Psoas muscle (tissue), 8 donors: ENCODE measurements around the gene SMURF2. TPM values are rescaled to one million over a fixed set of nuclear protein-coding genes. Genes with fewer than 3 reads are reported as not detected.

Source experiments
- ATAC-seq, 4 donors: fragments of 200-7000 bp; cut with Tn5 transposase; one replicate each; pipeline ENCODE4 v1.9.1; 2020; ENCODE audit warnings: moderate library complexity in 3 of 4, mild to moderate bottlenecking in 2 of 4
- DNase-seq, 2 donors: peaks; one replicate each; pipeline ENCODE4 v3.0.0-alpha.2; 2020
- H3K27ac ChIP-seq: fragments of 200-600 bp; one replicate; pipeline ENCODE4 v1.8.0; 2022
- H3K27me3 ChIP-seq, 3 donors: fragments of 200-600 bp in 1 of 3; one replicate each; pipeline versions ENCODE4 v1.6.1 to v1.8.0; 2013 to 2022; ENCODE audit warnings: low read length in 2 of 3, mild to moderate bottlenecking in 2 of 3, moderate library complexity in 1 of 3; ENCODE audit not compliant: insufficient read depth in 3 of 3
- H3K36me3 ChIP-seq, 2 donors: fragments of 200-600 bp in 1 of 2; one replicate each; pipeline versions ENCODE4 v1.6.1 to v1.8.0; 2013 to 2022; ENCODE audit warnings: low read depth in 1 of 2, mild to moderate bottlenecking in 1 of 2, moderate library complexity in 1 of 2; ENCODE audit not compliant: insufficient read depth in 1 of 2
- H3K4me1 ChIP-seq: fragments of 200-600 bp; one replicate; pipeline ENCODE4 v1.8.0; 2022
- H3K4me3 ChIP-seq: fragments of 200-600 bp; one replicate; pipeline ENCODE4 v1.8.0; 2022; ENCODE audit warnings: mild to moderate bottlenecking
- H3K9me3 ChIP-seq: fragments of 200-600 bp; one replicate; pipeline ENCODE4 v1.8.0; 2022
- WGBS, 3 donors: extraction: QIAGEN DNeasy Blood & Tissue Kit; methylation state at CpG; one replicate each; pipeline versions ENCODE4 v1.1.6 to v1.1.7; 2013; 5-methylcytosine and 5-hydroxymethylcytosine counted together
- intact Hi-C, 2 donors: fragments of 100-400 bp; cut with DNase I; formaldehyde crosslinking; loops; one replicate each; pipeline versions ENCODE4 v1.11.0 to v1.14.2; 2022
- polyA plus RNA-seq, 3 donors: library from polyadenylated mRNA; stranded (reverse); fragments of 200-250 nt; gene quantifications; one replicate each; pipeline ENCODE4 v1.2.3, GENCODE V29; 2013
- total RNA-seq, 4 donors: library from RNA; stranded (reverse); fragmentation: NEBNext Ultra II Directional in 2 of 4; extraction: Animal tissue kit (Norgen Biotek cat#: 25700) in 2 of 4; gene quantifications; one replicate each; pipeline versions ENCODE4 v1.2.1 to v1.2.4, GENCODE V29; 2021 to 2023
- TF ChIP-seq, protein P1 (sequence below): fragments of 200-600 bp; IDR thresholded peaks from one replicate; pipeline ENCODE4 v1.8.0; 2022; ENCODE audit warnings: antibody characterized with exemption
- donor health status: healthy with polysubstance abuse.
- donor health status: DM: no; HTN: no; CAD: no; lungs with moderate emphysema.
- donor health status: Bipolar disorder and iron deficiency.
- donor health status: healthy.
- donor health status: DM: yes; HTN: yes; CAD: no.
- donor health status: DM: no; HTN: no; CAD: no.
- donor health status: DM: no; HTN: no; CAD: no.
- donor health status: DM: yes; HTN: yes; CAD: no.

The SMURF2 gene
- total and polyA plus RNA-seq, 7 donors: 4.3 to 12.0 (median 8.3) TPM

- no peak for ATAC-seq
- Histone ChIP-seq H3K27ac (no peak overlapping the region), H3K27me3 (no peaks in the 10 kb centered on the region), H3K9me3 (no peaks in the 10 kb centered on the region), H3K4me3 (no peak overlapping the region), H3K36me3 (no peaks in the 10 kb centered on the region), H3K4me1 (no peaks in the 10 kb centered on the region)
- DNase-seq: no peak
- TF ChIP-seq, protein P1, sequence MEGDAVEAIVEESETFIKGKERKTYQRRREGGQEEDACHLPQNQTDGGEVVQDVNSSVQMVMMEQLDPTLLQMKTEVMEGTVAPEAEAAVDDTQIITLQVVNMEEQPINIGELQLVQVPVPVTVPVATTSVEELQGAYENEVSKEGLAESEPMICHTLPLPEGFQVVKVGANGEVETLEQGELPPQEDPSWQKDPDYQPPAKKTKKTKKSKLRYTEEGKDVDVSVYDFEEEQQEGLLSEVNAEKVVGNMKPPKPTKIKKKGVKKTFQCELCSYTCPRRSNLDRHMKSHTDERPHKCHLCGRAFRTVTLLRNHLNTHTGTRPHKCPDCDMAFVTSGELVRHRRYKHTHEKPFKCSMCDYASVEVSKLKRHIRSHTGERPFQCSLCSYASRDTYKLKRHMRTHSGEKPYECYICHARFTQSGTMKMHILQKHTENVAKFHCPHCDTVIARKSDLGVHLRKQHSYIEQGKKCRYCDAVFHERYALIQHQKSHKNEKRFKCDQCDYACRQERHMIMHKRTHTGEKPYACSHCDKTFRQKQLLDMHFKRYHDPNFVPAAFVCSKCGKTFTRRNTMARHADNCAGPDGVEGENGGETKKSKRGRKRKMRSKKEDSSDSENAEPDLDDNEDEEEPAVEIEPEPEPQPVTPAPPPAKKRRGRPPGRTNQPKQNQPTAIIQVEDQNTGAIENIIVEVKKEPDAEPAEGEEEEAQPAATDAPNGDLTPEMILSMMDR: no peak
- 88% methylated on average over 6 of the region's 6 CpGs for WGBS, 3 donors
- intact Hi-C loops: loop anchor here in 1 of 2 donors (10.0 kb wide), 2 partner anchors 119 to 349 kb away; no protein-coding TSS in a partner anchor
These were observed 8.7 kb downstream of the SMURF2 start for GRCh38 chr17:64653325-64653984.

GRCh38 chr17:64651889-64652288 lies 10.2 kb downstream of the SMURF2 start:
- Histone ChIP-seq H3K4me3 (no peak overlapping the region), H3K9me3 (no peaks in the 10 kb centered on the region), H3K36me3 (peaks cover 0 to under 1% of the 10 kb centered on the region in 2 donors), H3K4me1 (no peaks in the 10 kb centered on the region), H3K27me3 (no peaks in the 10 kb centered on the region), H3K27ac (no peak overlapping the region)
- ATAC-seq (no peak), DNase-seq (no peak)
- intact Hi-C loops: loop anchor here in 1 of 2 donors (10.0 kb wide), 2 partner anchors 117 to 347 kb away; no protein-coding TSS in a partner anchor
- 82 to 86% (median 82%) methylated on average over 3 of the region's 3 CpGs for WGBS, 3 donors
- TF ChIP-seq, protein P1: no peak

DNA sequence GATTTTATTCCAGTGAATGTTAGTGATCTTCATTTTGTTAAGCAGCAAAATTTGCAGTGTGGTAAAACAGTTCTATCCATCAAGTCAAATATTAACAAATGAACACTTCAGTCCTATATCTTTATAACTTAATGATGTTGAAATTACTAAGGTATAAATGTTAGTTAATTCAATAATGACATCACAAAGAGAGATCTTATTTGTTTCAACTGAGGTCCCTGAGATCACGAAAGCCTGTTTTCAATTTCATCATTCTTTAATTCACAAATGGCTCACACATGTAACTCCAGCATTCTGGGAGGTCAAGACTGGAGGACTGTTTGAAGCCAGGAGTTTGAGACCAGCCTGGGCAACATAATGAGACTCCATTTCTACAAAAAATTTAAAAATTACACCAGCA lies 13.9 kb downstream of the SMURF2 start:
- no peak overlapping the region for H3K4me3 ChIP-seq

DNA sequence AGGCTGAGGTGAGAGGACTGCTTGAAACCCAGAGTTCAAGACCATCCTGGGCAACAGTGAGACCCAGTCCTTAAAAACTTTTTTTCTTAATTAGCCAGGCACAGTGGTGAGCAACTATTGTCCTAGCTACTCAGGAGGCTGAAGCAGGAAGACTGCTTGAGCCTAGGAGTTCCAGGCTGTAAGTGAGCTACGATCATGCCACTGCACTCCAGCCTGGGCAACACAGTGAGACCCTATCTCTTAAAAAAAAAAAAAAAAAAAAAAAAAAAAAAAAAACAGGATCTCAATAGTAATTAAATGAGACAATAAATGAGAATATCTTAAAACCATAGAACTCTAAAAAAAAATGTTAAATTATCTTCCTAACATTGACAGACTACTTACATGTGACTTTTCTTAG lies 14.3 kb downstream of the SMURF2 start:
- Histone ChIP-seq H3K4me1 (no peaks in the 10 kb centered on the region), H3K27me3 (no peaks in the 10 kb centered on the region), H3K4me3 (no peak overlapping the region), H3K9me3 (no peaks in the 10 kb centered on the region), H3K27ac (no peak overlapping the region), H3K36me3 (peaks cover 0 to 3% of the 10 kb centered on the region in 2 donors)
- intact Hi-C loops: loop anchor here in 1 of 2 donors (5.0 to 10.0 kb wide), 2 partner anchors 53 to 226 kb away; no protein-coding TSS in a partner anchor
- DNase-seq: no peak
- no peak for ATAC-seq
- TF ChIP-seq, protein P1: no peak
- WGBS, 3 donors: 93 to 100% (median 95%) methylated on average over 1 of the region's 1 CpG

More for the DNA sequence above, 13.9 kb downstream of the SMURF2 start:
- Histone ChIP-seq H3K27me3 (no peaks in the 10 kb centered on the region), H3K4me1 (no peaks in the 10 kb centered on the region), H3K9me3 (no peaks in the 10 kb centered on the region), H3K36me3 (peaks cover 0 to 3% of the 10 kb centered on the region in 2 donors), H3K27ac (no peak overlapping the region)
- 85 to 92% (median 86%) methylated on average over 1 of the region's 1 CpG for WGBS, 3 donors
- ATAC-seq (no peak), DNase-seq (no peak)
- TF ChIP-seq, protein P1: no peak
- intact Hi-C loops: loop anchor here in 1 of 2 donors (5.0 to 10.0 kb wide), 2 partner anchors 53 to 226 kb away; no protein-coding TSS in a partner anchor
